Endothelial cell of umbilical vein (primary cell): ENCODE results near the gene LGALS3BP. TPM values are rescaled to one million over a fixed set of nuclear protein-coding genes. Genes with fewer than 3 reads are reported as not detected.

ENCODE experiments used
- BruUV-seq: library from RNA; stranded (reverse); fragments of 400-500 nt; replicated peaks from 2 replicates; lab custom pipeline; 2021; lab: Mats Ljungman, UMichigan
- CTCF ChIA-PET: fragments of 300-600, 350-600 bp; sonication (Branson Sonifier 250); formaldehyde crosslinking; loops from one replicate; lab custom pipeline; 2021; ENCODE audit warnings: antibody characterized with exemption, inconsistent platforms; lab: Charles Lee
- POLR2A ChIA-PET: fragments of 300-600, 350-600 bp; sonication (Branson Sonifier 250); formaldehyde crosslinking; loops from one replicate; lab custom pipeline; 2021; ENCODE audit warnings: antibody characterized with exemption, inconsistent platforms; lab: Charles Lee
- DNase-seq: peaks from one replicate; pipeline ENCODE4 v3.0.0-alpha.2; 2011; ENCODE audit warnings: low read depth, low spot score
- FAIRE-seq: peaks from 2 replicates; lab custom pipeline; 2011; peaks lifted over from hg19 to GRCh38; lab: Jason Lieb, UNC
- H2AFZ ChIP-seq: 2 replicates; pipeline ENCODE4 v1.6.0; 2012; ENCODE audit warnings: low read depth, low read length, control low read depth, inconsistent platforms
- H3K27ac ChIP-seq: 2 replicates; pipeline ENCODE4 v1.5.1; 2011; ENCODE audit warnings: low read depth, mild to moderate bottlenecking, control low read depth, low read length, moderate library complexity; ENCODE audit not compliant: insufficient read depth
- H3K27me3 ChIP-seq, 2 experiments: 2 replicates each; pipeline versions ENCODE4 v1.6.0 to v1.6.1; 2011; ENCODE audit warnings: low read length in 2 of 2, mixed read lengths in 1 of 2; ENCODE audit not compliant: control insufficient read depth in 2 of 2, insufficient read depth in 2 of 2
- H3K36me3 ChIP-seq, 2 experiments: 2 replicates in 1 of 2; 3 replicates in 1 of 2; pipeline ENCODE4 v1.5.1; 2011; ENCODE audit warnings: low read length in 2 of 2, mild to moderate bottlenecking in 1 of 2, moderate library complexity in 1 of 2; ENCODE audit not compliant: control insufficient read depth in 2 of 2, insufficient read depth in 2 of 2; ENCODE audit errors: extremely low read depth in 1 of 2
- H3K4me1 ChIP-seq: 3 replicates; pipeline ENCODE4 v1.5.1; 2011; ENCODE audit warnings: mild to moderate bottlenecking, low read length; ENCODE audit not compliant: control insufficient read depth, insufficient read depth; ENCODE audit errors: extremely low read depth
- H3K4me2 ChIP-seq: 2 replicates; pipeline ENCODE4 v1.6.1; 2011; ENCODE audit warnings: low read length, control low read depth, mixed read lengths; ENCODE audit not compliant: insufficient read depth
- H3K4me3 ChIP-seq, 3 experiments: fragments of 200-600 bp in 1 of 3; sonication (generic), shearing (Covaris generic) in 1 of 3; replicated peaks in 1 of 3; 2 replicates each; pipeline ENCODE4 v1.5.1; 2011 to 2016; ENCODE audit warnings: control low read depth in 3 of 3, low read length in 3 of 3, mild to moderate bottlenecking in 2 of 3, inconsistent platforms in 1 of 3, low read depth in 1 of 3, moderate library complexity in 1 of 3; ENCODE audit not compliant: insufficient read depth in 1 of 3
- H3K79me2 ChIP-seq: 2 replicates; pipeline ENCODE4 v1.6.0; 2012; ENCODE audit warnings: low read length, inconsistent platforms; ENCODE audit not compliant: control insufficient read depth, insufficient read depth
- H3K9ac ChIP-seq: replicated peaks from 2 replicates; pipeline ENCODE3; 2011; ENCODE audit warnings: low read length, control low read depth; ENCODE audit not compliant: insufficient read depth; ENCODE audit errors: extremely low read depth
- H3K9me1 ChIP-seq: replicated peaks from 3 replicates; pipeline ENCODE4 v1.6.0; 2011; ENCODE audit warnings: mild to moderate bottlenecking, low read length; ENCODE audit not compliant: control insufficient read depth, insufficient read depth; ENCODE audit errors: extremely low read depth
- H3K9me3 ChIP-seq: replicated peaks from 2 replicates; pipeline ENCODE4 v1.5.1; 2012; ENCODE audit warnings: low read length, inconsistent platforms; ENCODE audit not compliant: control insufficient read depth, insufficient read depth
- H4K20me1 ChIP-seq: replicated peaks from 2 replicates; pipeline ENCODE3; 2011; ENCODE audit warnings: mild to moderate bottlenecking, low read length; ENCODE audit not compliant: control insufficient read depth, insufficient read depth; ENCODE audit errors: extremely low read depth
- EZH2 ChIP-seq: IDR thresholded peaks from 2 replicates; pipeline ENCODE4 v1.6.1; 2012; ENCODE audit warnings: borderline replicate concordance, low read depth, mild to moderate bottlenecking, moderate library complexity, low read length, inconsistent platforms; ENCODE audit not compliant: severe bottlenecking
- FOS ChIP-seq: IDR thresholded peaks from 2 replicates; pipeline ENCODE4 v1.6.1; 2011; ENCODE audit warnings: mild to moderate bottlenecking, low read length, moderate library complexity, borderline replicate concordance; ENCODE audit not compliant: insufficient read depth
- GATA2 ChIP-seq: IDR thresholded peaks from 2 replicates; pipeline ENCODE4 v1.7.0; 2011; ENCODE audit warnings: low read depth, mild to moderate bottlenecking, moderate library complexity, mixed read lengths, low read length; ENCODE audit not compliant: insufficient read length, insufficient read depth
- JUN ChIP-seq: IDR thresholded peaks from 2 replicates; pipeline ENCODE4 v1.6.1; 2011; ENCODE audit warnings: borderline replicate concordance, low read depth; ENCODE audit not compliant: insufficient read length, insufficient read depth
- MYC ChIP-seq: IDR thresholded peaks from one replicate; pipeline ENCODE4 v1.6.1; 2011; ENCODE audit warnings: mild to moderate bottlenecking, low read depth, low read length
- POLR2A ChIP-seq: IDR thresholded peaks from 2 replicates; pipeline ENCODE4 v1.6.1; 2012; ENCODE audit warnings: low read depth, mild to moderate bottlenecking, control low read depth, low read length
- POLR2AphosphoS5 ChIP-seq: IDR thresholded peaks from 2 replicates; pipeline ENCODE4 v1.6.1; 2012; ENCODE audit warnings: low read depth, mild to moderate bottlenecking, control low read depth, low read length, moderate library complexity; ENCODE audit not compliant: insufficient read depth
- dilution Hi-C: fragments of 300-500 bp; cut with MboI; formaldehyde crosslinking; loops from one replicate; pipeline ENCODE4 v1.15.0; 2019; ENCODE audit warnings: low sequenced_read_pairs; ENCODE audit not compliant: extremely low pct_ligation_motif_present
- intact Hi-C: fragments of 100-400 bp; cut with micrococcal nuclease; formaldehyde crosslinking; loops from one replicate; pipeline ENCODE4 v1.10.0; 2022
- polyA plus RNA-seq, 4 experiments: library from polyadenylated mRNA; depleted of rRNA in 3 of 4; stranded (reverse) in 3 of 4; unstranded in 1 of 4; fragments of >200 nt; gene quantifications; 2 replicates each; pipeline versions ENCODE4 v1.2.1 to v1.2.3, GENCODE V29; 2011 to 2012; ENCODE audit warnings: missing spikeins in 1 of 4
- total RNA-seq: library from RNA; stranded (reverse); gene quantifications from 2 replicates; pipeline ENCODE4 v1.2.3, GENCODE V29; 2021
- TF ChIP-seq, protein P1 (sequence below), 2 donors: IDR thresholded peaks; 1 replicate in 1 of 2; 2 replicates in 1 of 2; pipeline ENCODE4 v1.5.1; 2011; ENCODE audit warnings: low read length in 2 of 2, mild to moderate bottlenecking in 2 of 2, moderate library complexity in 2 of 2, control low read depth in 1 of 2, inconsistent platforms in 1 of 2, low read depth in 1 of 2; ENCODE audit not compliant: insufficient read depth in 1 of 2; ENCODE audit errors: extremely low read depth in 1 of 2
- TF ChIP-seq, protein P2 (sequence below): IDR thresholded peaks from 2 replicates; pipeline ENCODE4 v1.6.1; 2011; ENCODE audit not compliant: insufficient read depth, insufficient read length

LGALS3BP gene
- total and polyA plus RNA-seq, 2 donors (not counting 3 experiments of a cell fraction or from before 2014, with no cell fraction given) = 0.77 to 1.3 TPM

DNA sequence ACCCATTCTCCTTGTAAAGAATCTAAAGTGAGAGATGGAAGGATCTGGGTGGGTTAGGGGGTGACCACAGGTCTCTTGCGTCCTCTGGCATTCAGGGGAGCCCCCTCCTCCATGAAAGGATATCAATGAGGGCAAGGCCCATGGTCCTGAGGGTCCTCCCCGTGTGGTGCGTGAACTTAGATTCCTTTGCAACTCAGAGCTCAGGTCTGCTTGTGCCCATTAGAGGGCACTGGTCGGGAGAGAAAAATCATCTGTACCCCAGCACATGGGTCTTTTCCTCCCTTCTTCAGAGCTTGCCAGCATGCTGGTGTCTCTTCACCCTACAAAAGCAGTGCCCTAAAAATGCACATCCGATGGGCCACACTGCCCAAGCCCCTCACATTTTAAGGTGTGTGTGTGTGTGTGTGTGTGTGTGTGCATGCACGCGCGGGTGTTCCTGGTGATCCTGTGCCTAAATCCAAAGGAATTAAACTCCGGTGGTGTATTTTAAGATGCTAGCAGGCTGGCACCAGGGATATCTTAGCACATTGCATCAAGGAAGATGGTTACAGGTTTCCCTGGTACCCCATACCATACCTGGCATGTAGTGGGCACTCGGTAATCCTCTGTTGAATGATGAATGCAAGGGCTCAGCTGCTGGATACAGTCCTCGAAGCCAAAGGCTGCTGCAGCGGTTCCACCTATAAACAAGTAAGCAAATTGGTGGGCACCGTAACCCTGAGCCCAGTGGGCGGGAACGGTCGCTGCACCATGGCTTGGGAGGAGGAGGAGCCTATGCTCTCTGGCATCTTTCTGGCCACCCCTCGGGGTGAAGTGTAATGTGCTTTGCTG lies 49.0 kb upstream of the LGALS3BP start:
- ChIA-PET POLR2A (no interaction called here), CTCF (interaction anchor here (0.5 to 6.2 kb wide), 8 partner anchors 8 to 372 kb away, joined by 3 to 91 read pairs (median 4); partner anchors contain the start of gene CANT1)
- Histone ChIP-seq H3K9ac (no peak overlapping the region), H2AFZ (no peak overlapping the region), H3K4me1 (peaks cover 28% of the 10 kb centered on the region), H3K27ac (no peak overlapping the region), H3K36me3 (no peaks in the 10 kb centered on the region), H3K4me3 (no peak overlapping the region), H3K9me1 (no peaks in the 10 kb centered on the region), H3K27me3 (peaks cover 0 to 20% of the 10 kb centered on the region in 2 experiments), H4K20me1 (no peaks in the 10 kb centered on the region), H3K4me2 (no peak overlapping the region), H3K9me3 (no peaks in the 10 kb centered on the region), H3K79me2 (no peaks in the 10 kb centered on the region)
- no TSS peak for BruUV-seq
- intact Hi-C loops (loop anchor here (1.0 kb wide), 1 partner anchor 8 kb away; no protein-coding TSS in a partner anchor), dilution Hi-C loops (no loop called here)
- TF ChIP-seq, protein P1, sequence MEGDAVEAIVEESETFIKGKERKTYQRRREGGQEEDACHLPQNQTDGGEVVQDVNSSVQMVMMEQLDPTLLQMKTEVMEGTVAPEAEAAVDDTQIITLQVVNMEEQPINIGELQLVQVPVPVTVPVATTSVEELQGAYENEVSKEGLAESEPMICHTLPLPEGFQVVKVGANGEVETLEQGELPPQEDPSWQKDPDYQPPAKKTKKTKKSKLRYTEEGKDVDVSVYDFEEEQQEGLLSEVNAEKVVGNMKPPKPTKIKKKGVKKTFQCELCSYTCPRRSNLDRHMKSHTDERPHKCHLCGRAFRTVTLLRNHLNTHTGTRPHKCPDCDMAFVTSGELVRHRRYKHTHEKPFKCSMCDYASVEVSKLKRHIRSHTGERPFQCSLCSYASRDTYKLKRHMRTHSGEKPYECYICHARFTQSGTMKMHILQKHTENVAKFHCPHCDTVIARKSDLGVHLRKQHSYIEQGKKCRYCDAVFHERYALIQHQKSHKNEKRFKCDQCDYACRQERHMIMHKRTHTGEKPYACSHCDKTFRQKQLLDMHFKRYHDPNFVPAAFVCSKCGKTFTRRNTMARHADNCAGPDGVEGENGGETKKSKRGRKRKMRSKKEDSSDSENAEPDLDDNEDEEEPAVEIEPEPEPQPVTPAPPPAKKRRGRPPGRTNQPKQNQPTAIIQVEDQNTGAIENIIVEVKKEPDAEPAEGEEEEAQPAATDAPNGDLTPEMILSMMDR (IDR thresholded peaks at IDR 0.05; ENCODE audit: extremely low read depth in 1 of 2, insufficient read depth in 1 of 2, low read depth in 1 of 2, low read length in 2 of 2) = peak; percentile 9 to 13
- TF ChIP-seq EZH2 = no peak
- FAIRE-seq (peak; percentile 24), DNase-seq (no peak)

DNA sequence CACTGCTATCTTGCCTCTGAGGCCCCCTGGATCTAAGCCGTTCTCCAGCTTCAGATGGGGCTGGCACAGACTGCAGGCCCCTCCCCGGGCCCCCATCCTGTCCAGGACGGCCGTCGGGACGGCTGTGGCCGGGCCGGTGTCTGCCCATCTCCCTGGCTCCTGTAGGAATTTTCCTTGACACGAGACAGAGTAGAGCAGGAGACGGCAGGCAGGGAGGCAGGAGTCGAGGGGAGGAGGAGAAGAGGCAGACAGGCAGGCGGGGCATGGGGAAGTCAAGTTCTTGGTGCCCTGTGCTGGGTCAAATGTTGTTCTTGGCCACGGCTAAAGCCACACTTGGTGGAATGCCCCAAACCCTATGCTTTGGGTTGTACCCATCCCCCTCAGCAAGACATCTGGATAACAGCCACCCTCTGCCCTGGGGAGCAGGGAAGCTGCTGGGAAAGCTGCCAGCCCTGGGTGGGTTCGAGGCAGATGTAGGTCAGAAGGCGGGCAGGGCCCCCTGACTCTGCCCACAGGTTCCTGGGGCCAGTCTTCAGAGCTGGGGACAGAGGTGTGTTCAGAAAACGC lies 48.3 kb upstream of the LGALS3BP start:
- no peak for DNase-seq
- intact Hi-C loops = loop anchor here (1.0 kb wide), 2 partner anchors 8 to 9 kb away; no protein-coding TSS in a partner anchor
- H3K4me3 ChIP-seq = no peak overlapping the region
- ChIA-PET CTCF (interaction anchor here (0.5 to 6.2 kb wide), 7 partner anchors 7 to 373 kb away, joined by 3 to 91 read pairs (median 6); partner anchors contain the start of gene CANT1), POLR2A (no interaction called here)
- no peaks in the 10 kb centered on the region for H4K20me1 ChIP-seq
- no peak overlapping the region for H3K27ac ChIP-seq
- H3K4me2 ChIP-seq = no peak overlapping the region
- no TSS peak for BruUV-seq
- no peak for TF ChIP-seq FOS
- TF ChIP-seq, protein P1 (IDR thresholded peaks at IDR 0.05; ENCODE audit: extremely low read depth in 1 of 2, insufficient read depth in 1 of 2, low read depth in 1 of 2, low read length in 2 of 2) = no peak
- TF ChIP-seq POLR2A = no peak
- no peak for TF ChIP-seq GATA2
- no peak for TF ChIP-seq EZH2
- TF ChIP-seq, protein P2, sequence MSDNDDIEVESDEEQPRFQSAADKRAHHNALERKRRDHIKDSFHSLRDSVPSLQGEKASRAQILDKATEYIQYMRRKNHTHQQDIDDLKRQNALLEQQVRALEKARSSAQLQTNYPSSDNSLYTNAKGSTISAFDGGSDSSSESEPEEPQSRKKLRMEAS = no peak
- TF ChIP-seq POLR2AphosphoS5 = no peak
- no peak for TF ChIP-seq JUN
- TF ChIP-seq MYC = no peak
- H3K79me2 ChIP-seq = no peaks in the 10 kb centered on the region
- peaks cover 28% of the 10 kb centered on the region for H3K4me1 ChIP-seq
- no peak overlapping the region for H2AFZ ChIP-seq
- peak; percentile 38 for FAIRE-seq
- H3K9ac ChIP-seq = no peak overlapping the region
- H3K27me3 ChIP-seq = peaks cover 0 to 20% of the 10 kb centered on the region in 2 experiments
- no peaks in the 10 kb centered on the region for H3K9me3 ChIP-seq
- dilution Hi-C loops = no loop called here
- no peaks in the 10 kb centered on the region for H3K36me3 ChIP-seq
- no peaks in the 10 kb centered on the region for H3K9me1 ChIP-seq
